Neural crest cell (in vitro differentiated cells): ENCODE results near the gene SNPH. TPM values are rescaled to one million over a fixed set of nuclear protein-coding genes. Genes with fewer than 3 reads are reported as not detected.

ENCODE experiments used
- DNase-seq: peaks from one replicate; pipeline ENCODE4 v3.0.0; 2021; ENCODE audit warnings: low read depth, mixed read lengths, low spot score
- H3K27ac Mint-ChIP-seq: one replicate; pipeline ENCODE4 v1.8.0; 2021; ENCODE audit warnings: mild to moderate bottlenecking, mixed read lengths; ENCODE audit not compliant: unreplicated experiment
- H3K27me3 Mint-ChIP-seq: 2 replicates; pipeline ENCODE4 v1.8.0; 2021; ENCODE audit warnings: low read depth, mild to moderate bottlenecking, mixed read lengths
- H3K36me3 Mint-ChIP-seq: 2 replicates; pipeline ENCODE4 v1.8.0; 2021; ENCODE audit warnings: low read depth, mild to moderate bottlenecking, mixed read lengths
- H3K4me1 Mint-ChIP-seq: 2 replicates; pipeline ENCODE4 v1.8.0; 2021; ENCODE audit warnings: mixed read lengths
- H3K4me3 Mint-ChIP-seq: one replicate; pipeline ENCODE4 v1.8.0; 2021; ENCODE audit warnings: mild to moderate bottlenecking, mixed read lengths
- H3K9me3 Mint-ChIP-seq: 2 replicates; pipeline ENCODE4 v1.8.0; 2021; ENCODE audit warnings: mixed read lengths
- total RNA-seq: library from RNA; stranded (reverse); gene quantifications from 2 replicates; pipeline ENCODE4 v1.2.1, GENCODE V29; 2021
- TF ChIP-seq, protein P1 (sequence below): fragments of 200-600 bp; sonication (generic); conservative IDR thresholded peaks from 2 replicates; pipeline ENCODE4 v1.5.0; 2021; ENCODE audit warnings: antibody characterized with exemption, mild to moderate bottlenecking

Gene SNPH
- total RNA-seq, 1 donor from 2014 or later: 3.3 TPM

DNA sequence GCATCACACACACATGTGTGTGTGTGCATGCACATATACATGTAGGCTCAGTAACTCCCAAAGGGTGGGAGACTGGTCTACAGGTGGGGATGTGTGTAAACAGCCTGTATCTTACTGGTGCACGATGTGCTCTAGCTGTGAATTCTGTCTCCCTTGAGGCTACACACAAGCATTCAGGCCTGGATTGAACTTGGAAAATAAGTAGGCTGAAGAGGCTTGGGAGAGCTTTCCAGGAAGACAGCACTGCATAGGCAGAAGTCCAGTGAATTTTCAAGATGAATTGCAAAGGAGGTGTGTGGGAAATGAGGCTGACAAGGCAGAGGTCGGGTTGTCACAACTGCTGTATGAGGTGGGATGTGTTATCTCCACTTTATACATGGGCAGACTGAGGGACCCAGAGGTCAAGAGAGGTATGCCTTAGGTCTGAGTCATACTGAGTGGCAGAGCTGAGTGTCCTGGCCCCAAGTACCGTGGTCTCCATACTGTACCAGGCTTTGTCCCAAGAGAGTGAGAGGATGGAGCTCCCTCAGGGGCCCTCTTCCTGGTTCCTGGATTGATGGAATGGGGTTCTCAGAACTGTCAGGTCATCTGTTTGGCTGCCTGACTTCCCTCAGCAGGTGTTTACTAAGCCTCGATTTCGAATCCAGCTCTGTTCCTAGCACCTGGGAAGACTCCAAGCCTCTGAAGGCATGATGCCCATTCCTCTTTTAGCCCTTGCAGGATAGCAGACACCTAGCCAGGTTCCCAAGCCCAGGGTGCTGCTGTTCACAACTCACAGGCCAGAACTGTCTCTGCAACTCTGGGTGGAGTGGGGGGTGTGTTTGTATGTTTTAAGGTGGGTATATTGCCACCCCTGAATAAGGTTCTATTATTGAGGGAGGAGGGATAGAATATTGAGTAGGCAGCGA is 14.4 kb downstream of the SNPH start:
- DNase-seq: no peak

DNA sequence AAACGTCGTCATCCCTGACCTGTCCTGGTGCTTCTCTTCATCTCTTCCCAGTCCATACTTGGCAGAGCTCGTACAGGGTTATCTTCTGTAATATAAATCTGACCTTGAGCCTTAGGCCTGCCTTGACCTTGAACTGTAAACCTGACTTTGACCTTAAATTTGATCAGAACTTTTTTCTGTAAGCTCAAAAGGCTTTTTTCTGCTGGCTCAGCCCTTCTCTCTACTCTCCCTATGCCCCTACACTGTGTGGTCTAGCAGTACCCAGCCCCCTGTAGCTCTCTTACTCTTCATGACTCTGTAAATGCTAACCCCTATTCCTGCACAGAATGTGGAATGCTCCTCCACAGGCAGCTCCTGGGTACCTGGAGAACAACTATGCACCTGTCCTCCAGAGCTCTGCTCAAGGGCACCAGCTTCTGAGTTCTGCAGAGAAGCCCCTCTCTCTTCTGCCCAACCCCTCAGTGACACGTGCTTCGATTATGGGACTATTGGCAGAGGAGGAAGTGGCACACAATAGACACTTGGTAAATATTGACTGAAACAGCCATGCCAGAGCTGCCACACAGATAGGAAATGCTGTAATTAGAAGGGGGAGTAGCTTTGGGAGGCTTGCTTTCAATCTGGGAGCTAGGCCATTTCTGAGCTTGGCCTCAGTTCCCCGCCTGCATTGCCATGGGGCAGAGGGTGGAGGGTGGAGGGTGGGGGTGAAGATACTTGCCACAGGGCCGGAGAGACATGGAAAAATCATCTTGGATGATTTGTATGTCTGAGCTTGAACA is 15.4 kb downstream of the SNPH start:
- no peak overlapping the region for H3K27ac Mint-ChIP-seq
- no peaks in the 10 kb centered on the region for H3K9me3 Mint-ChIP-seq
- no peak for DNase-seq
- H3K27me3 Mint-ChIP-seq: no peaks in the 10 kb centered on the region
- H3K36me3 Mint-ChIP-seq: no peaks in the 10 kb centered on the region
- TF ChIP-seq, protein P1, sequence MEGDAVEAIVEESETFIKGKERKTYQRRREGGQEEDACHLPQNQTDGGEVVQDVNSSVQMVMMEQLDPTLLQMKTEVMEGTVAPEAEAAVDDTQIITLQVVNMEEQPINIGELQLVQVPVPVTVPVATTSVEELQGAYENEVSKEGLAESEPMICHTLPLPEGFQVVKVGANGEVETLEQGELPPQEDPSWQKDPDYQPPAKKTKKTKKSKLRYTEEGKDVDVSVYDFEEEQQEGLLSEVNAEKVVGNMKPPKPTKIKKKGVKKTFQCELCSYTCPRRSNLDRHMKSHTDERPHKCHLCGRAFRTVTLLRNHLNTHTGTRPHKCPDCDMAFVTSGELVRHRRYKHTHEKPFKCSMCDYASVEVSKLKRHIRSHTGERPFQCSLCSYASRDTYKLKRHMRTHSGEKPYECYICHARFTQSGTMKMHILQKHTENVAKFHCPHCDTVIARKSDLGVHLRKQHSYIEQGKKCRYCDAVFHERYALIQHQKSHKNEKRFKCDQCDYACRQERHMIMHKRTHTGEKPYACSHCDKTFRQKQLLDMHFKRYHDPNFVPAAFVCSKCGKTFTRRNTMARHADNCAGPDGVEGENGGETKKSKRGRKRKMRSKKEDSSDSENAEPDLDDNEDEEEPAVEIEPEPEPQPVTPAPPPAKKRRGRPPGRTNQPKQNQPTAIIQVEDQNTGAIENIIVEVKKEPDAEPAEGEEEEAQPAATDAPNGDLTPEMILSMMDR: no peak
- H3K4me3 Mint-ChIP-seq: no peak overlapping the region
- H3K4me1 Mint-ChIP-seq: peaks cover 9% of the 10 kb centered on the region

More for the DNA sequence above, 14.4 kb downstream of the SNPH start:
- TF ChIP-seq, protein P1: no peak
- H3K4me3 Mint-ChIP-seq: no peak overlapping the region
- no peak overlapping the region for H3K27ac Mint-ChIP-seq
- no peaks in the 10 kb centered on the region for H3K36me3 Mint-ChIP-seq
- H3K27me3 Mint-ChIP-seq: no peaks in the 10 kb centered on the region
- no peaks in the 10 kb centered on the region for H3K9me3 Mint-ChIP-seq
- H3K4me1 Mint-ChIP-seq: peaks cover 9% of the 10 kb centered on the region

DNA sequence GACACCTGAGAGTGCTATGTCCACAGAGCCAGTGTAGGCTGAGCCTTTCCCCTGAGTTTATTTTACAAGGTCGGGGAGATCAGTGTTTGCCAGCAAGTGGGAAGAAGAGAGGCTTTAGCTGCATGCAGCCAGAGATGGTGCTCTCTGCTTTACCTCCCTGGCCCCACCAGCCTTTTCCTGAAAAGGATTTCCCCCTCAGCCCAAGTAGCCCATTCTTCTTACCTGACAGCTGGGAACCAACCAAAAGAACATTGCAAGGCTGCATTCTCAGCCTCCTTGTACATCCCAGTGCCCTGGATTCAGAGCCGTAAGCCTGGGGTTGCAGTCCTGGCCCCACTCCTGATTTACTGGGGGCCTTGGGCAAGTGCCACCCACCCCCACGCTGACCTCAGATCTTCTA is 16.9 kb downstream of the SNPH start:
- no peaks in the 10 kb centered on the region for H3K27me3 Mint-ChIP-seq
- DNase-seq: no peak
- H3K4me1 Mint-ChIP-seq: peaks cover 9% of the 10 kb centered on the region
- no peak overlapping the region for H3K4me3 Mint-ChIP-seq
- no peak overlapping the region for H3K27ac Mint-ChIP-seq
- no peaks in the 10 kb centered on the region for H3K36me3 Mint-ChIP-seq
- TF ChIP-seq, protein P1: no peak
- no peaks in the 10 kb centered on the region for H3K9me3 Mint-ChIP-seq

DNA sequence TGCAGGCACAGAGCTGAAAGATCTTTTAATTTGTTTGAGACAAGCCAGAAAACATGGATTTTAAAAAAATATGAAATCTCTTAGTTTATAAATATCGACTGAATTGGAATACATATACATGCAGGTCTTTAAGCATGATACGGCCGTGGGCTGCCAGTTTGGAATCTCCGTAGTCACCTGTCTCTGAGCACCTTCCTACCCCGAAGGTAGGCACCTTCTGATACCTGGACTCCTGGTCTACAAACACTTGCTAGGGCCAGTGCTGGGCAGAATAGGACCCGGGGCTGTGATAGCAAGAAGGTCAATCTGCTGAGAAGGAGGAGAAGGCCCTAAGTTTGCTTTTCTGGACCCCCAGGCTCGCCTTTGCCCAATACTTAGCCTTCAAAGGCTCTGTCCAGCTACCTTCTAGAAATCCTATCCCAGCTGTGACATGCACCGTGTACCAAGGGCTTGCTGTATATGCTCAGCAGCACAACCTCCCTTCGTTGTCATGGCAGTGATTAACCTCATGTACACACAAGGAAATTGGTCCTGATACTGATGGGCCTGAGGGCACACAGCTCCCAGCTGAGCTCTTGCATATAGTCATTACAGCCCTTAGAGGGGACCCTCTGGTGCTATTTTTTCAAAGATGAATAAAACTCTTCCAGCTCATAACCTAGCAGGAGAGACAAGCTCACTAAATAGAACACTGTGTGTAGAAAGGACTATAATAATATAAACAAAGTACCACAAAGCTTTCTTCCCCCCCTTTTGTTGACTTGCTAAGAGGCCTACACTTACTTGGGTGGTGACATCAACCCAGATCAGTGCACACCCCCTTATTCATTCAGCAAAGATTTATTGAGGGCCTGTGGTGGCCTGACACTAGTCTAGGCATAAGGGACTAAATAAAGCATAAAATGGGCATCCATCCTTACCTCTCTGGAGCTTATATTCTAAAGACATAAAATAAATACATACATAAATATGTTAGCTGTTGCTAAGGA is 17.7 kb downstream of the SNPH start:
- H3K27me3 Mint-ChIP-seq: no peaks in the 10 kb centered on the region
- H3K27ac Mint-ChIP-seq: no peak overlapping the region
- DNase-seq: no peak
- no peak overlapping the region for H3K4me3 Mint-ChIP-seq
- no peaks in the 10 kb centered on the region for H3K36me3 Mint-ChIP-seq
- no peaks in the 10 kb centered on the region for H3K9me3 Mint-ChIP-seq
- peaks cover 9% of the 10 kb centered on the region for H3K4me1 Mint-ChIP-seq
- TF ChIP-seq, protein P1: no peak
